Prostate gland (tissue), 2 donors: ENCODE results near the gene CNTN5. TPM values are rescaled to one million over a fixed set of nuclear protein-coding genes. Genes with fewer than 3 reads are reported as not detected.

Source experiments
- DNase-seq: peaks from one replicate; pipeline ENCODE4 v3.0.0-alpha.2; 2019; ENCODE audit warnings: low spot score
- H3K27ac ChIP-seq, 2 donors: fragments of 200-600 bp; sonication (generic); 2 replicates each; pipeline ENCODE4 v1.5.1; 2017 to 2019
- H3K27me3 ChIP-seq: fragments of 200-600 bp; sonication (generic); replicated peaks from 2 replicates; pipeline ENCODE4 v1.5.1; 2019; ENCODE audit not compliant: insufficient read depth
- H3K36me3 ChIP-seq, 2 donors: fragments of 200-600 bp; sonication (generic); 1 replicate in 1 of 2; 2 replicates in 1 of 2; pipeline versions ENCODE4 v1.5.1 to v1.8.1; 2017 to 2019
- H3K4me1 ChIP-seq: fragments of 200-600 bp; sonication (generic); replicated peaks from 2 replicates; pipeline ENCODE4 v1.5.1; 2019
- H3K4me3 ChIP-seq, 2 donors: fragments of 200-600 bp; sonication (generic); 2 replicates each; pipeline ENCODE4 v1.5.1; 2017 to 2019
- H3K9me3 ChIP-seq: fragments of 200-600 bp; sonication (generic); 2 replicates; pipeline ENCODE4 v1.5.1; 2017
- CTCF ChIP-seq, 4 experiments: fragments of 200-600 bp in 2 of 4; fragments of 450-650 bp in 2 of 4; sonication (generic) in 2 of 4; IDR thresholded peaks; 1 replicate in 3 of 4; 2 replicates in 1 of 4; pipeline ENCODE4 v1.5.1; 2016 to 2019; ENCODE audit warnings: antibody characterized with exemption in 4 of 4, mild to moderate bottlenecking in 2 of 4, moderate library complexity in 2 of 4
- POLR2A ChIP-seq: fragments of 450-650 bp; IDR thresholded peaks from one replicate; pipeline ENCODE4 v1.6.1; 2016; ENCODE audit warnings: antibody characterized with exemption, mild to moderate bottlenecking
- POLR2AphosphoS5 ChIP-seq: sonication (generic); formaldehyde crosslinking; IDR thresholded peaks from one replicate; pipeline ENCODE4 v1.6.1; 2017; ENCODE audit warnings: antibody characterized with exemption
- WGBS: methylation state at CpG from one replicate; pipeline ENCODE4 v1.1.5; 2018; 5-methylcytosine and 5-hydroxymethylcytosine counted together
- intact Hi-C: fragments of 100-400 bp; cut with DNase I; formaldehyde crosslinking; loops from one replicate; pipeline ENCODE4 v1.14.2; 2022
- total RNA-seq, 2 donors: library from RNA; depleted of rRNA; stranded (reverse); fragments of >200 nt; gene quantifications; one replicate each; pipeline ENCODE4 v1.1.0, GENCODE V29; 2016

The CNTN5 gene
- total RNA-seq, 2 donors from 2014 or later: 1.0 TPM; not detected in 1

GRCh38 chr11:99069856-99070444 lies 49.2 kb downstream of the CNTN5 start:
- no peak for TF ChIP-seq POLR2AphosphoS5
- TF ChIP-seq CTCF (IDR thresholded peaks at IDR 0.05): no peak
- TF ChIP-seq POLR2A: no peak
- Histone ChIP-seq H3K4me1 (no peaks in the 10 kb centered on the region), H3K36me3 (no peaks in the 10 kb centered on the region), H3K27ac (no peak overlapping the region), H3K27me3 (no peaks in the 10 kb centered on the region), H3K9me3 (no peaks in the 10 kb centered on the region), H3K4me3 (peak overlapping the region; percentile 1 to 18)
- no peak for DNase-seq
- 2% methylated on average over 8 of the region's 8 CpGs for WGBS
- intact Hi-C loops: no loop called here

- no peak for DNase-seq
- H3K27ac ChIP-seq: no peak overlapping the region
- no peaks in the 10 kb centered on the region for H3K4me1 ChIP-seq
- 19% methylated on average over 3 of the region's 3 CpGs for WGBS
- no peak overlapping the region for H3K4me3 ChIP-seq
- intact Hi-C loops: no loop called here
- H3K36me3 ChIP-seq: no peaks in the 10 kb centered on the region
- no peaks in the 10 kb centered on the region for H3K9me3 ChIP-seq
- no peaks in the 10 kb centered on the region for H3K27me3 ChIP-seq
- TF ChIP-seq POLR2AphosphoS5 (no peak), CTCF (IDR thresholded peaks at IDR 0.05) (no peak), POLR2A (no peak)
Observed at GRCh38 chr11:99079576-99079975, 58.8 kb downstream of the CNTN5 start.

DNA sequence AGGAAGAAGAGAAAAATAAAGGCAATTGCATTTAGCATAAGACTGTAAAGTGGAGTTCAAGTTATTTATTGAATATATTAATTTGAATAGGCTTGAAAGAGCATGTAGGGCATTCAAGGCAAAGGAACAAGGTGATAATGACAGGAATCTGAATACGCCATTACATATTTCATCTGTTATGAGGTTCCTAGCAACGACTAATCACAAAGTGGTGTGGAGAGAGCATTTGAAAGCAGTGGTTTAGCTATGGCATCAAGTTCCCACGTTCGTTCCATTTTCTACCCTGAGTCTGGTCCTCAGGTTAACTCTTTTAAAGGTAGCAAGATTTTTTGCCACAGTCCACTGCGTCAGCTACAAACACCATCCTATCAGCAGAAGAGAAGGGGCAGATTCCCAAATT lies 59.4 kb downstream of the CNTN5 start:
- Histone ChIP-seq H3K36me3 (no peaks in the 10 kb centered on the region), H3K4me3 (no peak overlapping the region), H3K27me3 (no peaks in the 10 kb centered on the region), H3K9me3 (no peaks in the 10 kb centered on the region), H3K27ac (no peak overlapping the region), H3K4me1 (no peaks in the 10 kb centered on the region)
- 80% methylated on average over 5 of the region's 5 CpGs for whole genome bisulfite sequencing
- intact Hi-C loops: no loop called here
- no peak for DNase-seq
- no peak for TF ChIP-seq CTCF (IDR thresholded peaks at IDR 0.05)
- TF ChIP-seq POLR2A: no peak

DNA sequence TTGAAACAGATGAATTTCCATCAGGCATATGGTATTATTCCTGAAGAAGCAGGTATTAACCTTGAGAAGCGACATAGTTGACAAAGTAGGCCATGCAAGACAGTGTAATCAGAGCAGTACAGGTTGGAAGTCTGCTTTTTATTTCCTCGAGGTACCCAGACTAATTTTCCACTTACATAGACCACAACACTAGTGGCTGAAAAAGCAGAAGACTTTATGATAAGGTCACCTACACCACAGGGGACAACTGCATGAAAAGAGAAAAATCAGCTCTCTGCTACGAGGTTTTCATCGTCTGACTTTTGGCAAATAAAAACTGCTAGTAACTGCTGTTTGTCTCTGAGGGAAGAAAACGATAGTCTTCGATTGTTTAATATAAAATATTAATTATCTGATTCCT lies 77.5 kb downstream of the CNTN5 start:
- 56% methylated on average over 6 of the region's 6 CpGs for WGBS
- Histone ChIP-seq H3K4me1 (no peaks in the 10 kb centered on the region), H3K4me3 (no peak overlapping the region), H3K27ac (no peak overlapping the region), H3K27me3 (no peaks in the 10 kb centered on the region), H3K9me3 (no peaks in the 10 kb centered on the region), H3K36me3 (no peaks in the 10 kb centered on the region)
- DNase-seq: no peak
- TF ChIP-seq POLR2A (no peak), POLR2AphosphoS5 (no peak), CTCF (IDR thresholded peaks at IDR 0.05) (no peak)
- intact Hi-C loops: no loop called here

GRCh38 chr11:99098751-99099150 lies 78.0 kb downstream of the CNTN5 start:
- Histone ChIP-seq H3K9me3 (no peaks in the 10 kb centered on the region), H3K4me1 (no peaks in the 10 kb centered on the region), H3K4me3 (no peak overlapping the region), H3K27me3 (no peaks in the 10 kb centered on the region), H3K27ac (no peak overlapping the region), H3K36me3 (no peaks in the 10 kb centered on the region)
- no peak for DNase-seq
- TF ChIP-seq POLR2A (no peak), CTCF (IDR thresholded peaks at IDR 0.05) (no peak), POLR2AphosphoS5 (no peak)
- 88% methylated on average over 1 of the region's 1 CpG for WGBS
- intact Hi-C loops: no loop called here
